H1 (cell line): ENCODE data around the gene GPR157. TPM values are rescaled to one million over a fixed set of nuclear protein-coding genes. Genes with fewer than 3 reads are reported as not detected.

ENCODE experiments used
- CTCF ChIA-PET: fragments of 300-600 bp; sonication (Branson Sonifier 250); formaldehyde crosslinking; loops from one replicate; lab custom pipeline; 2021; ENCODE audit not compliant: partially characterized antibody; lab: Charles Lee
- POLR2A ChIA-PET: fragments of 300-600 bp; sonication (Branson Sonifier 250); formaldehyde crosslinking; loops from one replicate; lab custom pipeline; 2021; ENCODE audit warnings: inconsistent platforms; ENCODE audit not compliant: partially characterized antibody; lab: Charles Lee
- DNase-seq, 2 experiments: peaks; one replicate each; pipeline versions ENCODE4 v3.0.0 to v3.0.0-alpha.2; 2010 to 2022; ENCODE audit warnings: low spot score in 2 of 2, low read depth in 1 of 2, mixed read lengths in 1 of 2
- FAIRE-seq: peaks from 2 replicates; lab custom pipeline; 2011; peaks lifted over from hg19 to GRCh38; lab: Jason Lieb, UNC
- H2AFZ ChIP-seq: 2 replicates; pipeline ENCODE4 v1.8.1; 2012; ENCODE audit warnings: low read length, inconsistent platforms
- H2AK5ac ChIP-seq: 2 replicates; pipeline ENCODE4 v1.6.1; 2013; ENCODE audit warnings: low read depth, low read length
- H2BK120ac ChIP-seq: replicated peaks from 2 replicates; pipeline ENCODE3; 2013; ENCODE audit warnings: low read depth, low read length, inconsistent platforms
- H2BK12ac ChIP-seq: 2 replicates; pipeline ENCODE4 v1.6.1; 2013; ENCODE audit warnings: low read depth, low read length
- H2BK15ac ChIP-seq: 2 replicates; pipeline ENCODE4 v1.6.1; 2013; ENCODE audit warnings: low read length
- H2BK20ac ChIP-seq: 2 replicates; pipeline ENCODE4 v1.6.1; 2013; ENCODE audit warnings: low read length
- H2BK5ac ChIP-seq: 2 replicates; pipeline ENCODE4 v1.6.1; 2013; ENCODE audit warnings: low read depth, low read length
- H3K14ac ChIP-seq: 2 replicates; pipeline ENCODE4 v1.6.1; 2013; ENCODE audit warnings: inconsistent platforms; ENCODE audit not compliant: insufficient read length
- H3K18ac ChIP-seq: 2 replicates; pipeline ENCODE4 v1.6.1; 2013; ENCODE audit warnings: low read length; ENCODE audit errors: extremely low read depth
- H3K23ac ChIP-seq: 2 replicates; pipeline ENCODE4 v1.6.1; 2013; ENCODE audit warnings: inconsistent platforms; ENCODE audit not compliant: insufficient read length
- H3K23me2 ChIP-seq: 2 replicates; pipeline ENCODE4 v1.6.1; 2013; ENCODE audit warnings: low read depth, low read length
- H3K27ac ChIP-seq: 2 replicates; pipeline ENCODE4 v1.6.1; 2011; ENCODE audit warnings: low read depth, low read length, inconsistent platforms
- H3K27me3 ChIP-seq, 4 experiments: replicated peaks in 1 of 4; 1 replicate in 1 of 4; 2 replicates in 3 of 4; pipeline versions ENCODE4 v1.6.1 to v1.8.1; 2011 to 2013; ENCODE audit warnings: low read length in 3 of 4, mild to moderate bottlenecking in 3 of 4, inconsistent platforms in 2 of 4, mixed read lengths in 2 of 4, moderate library complexity in 1 of 4; ENCODE audit not compliant: control insufficient read depth in 3 of 4, insufficient read depth in 3 of 4; ENCODE audit errors: extremely low read depth in 1 of 4
- H3K36me3 ChIP-seq, 4 experiments: 2 replicates each; pipeline versions ENCODE4 v1.6.1 to v1.8.1; 2011 to 2013; ENCODE audit warnings: mild to moderate bottlenecking in 4 of 4, low read length in 3 of 4, moderate library complexity in 2 of 4, control low read depth in 1 of 4, inconsistent platforms in 1 of 4; ENCODE audit not compliant: insufficient read depth in 4 of 4, control insufficient read depth in 2 of 4
- H3K4ac ChIP-seq: replicated peaks from 2 replicates; pipeline ENCODE3; 2013; ENCODE audit warnings: low read length, low read depth, mixed read lengths, inconsistent platforms; ENCODE audit not compliant: insufficient read length
- H3K4me1 ChIP-seq, 4 experiments: replicated peaks in 1 of 4; 1 replicate in 1 of 4; 2 replicates in 3 of 4; pipeline versions ENCODE4 v1.6.1 to v1.8.1; 2011 to 2013; ENCODE audit warnings: low read length in 3 of 4, inconsistent platforms in 2 of 4, mixed read lengths in 1 of 4; ENCODE audit not compliant: insufficient read depth in 4 of 4, control insufficient read depth in 3 of 4
- H3K4me2 ChIP-seq, 2 experiments: 2 replicates each; pipeline versions ENCODE4 v1.6.1 to v1.8.1; 2011 to 2013; ENCODE audit warnings: low read depth in 2 of 2, low read length in 2 of 2, control low read depth in 1 of 2, inconsistent platforms in 1 of 2, mild to moderate bottlenecking in 1 of 2; ENCODE audit not compliant: insufficient read depth in 1 of 2
- H3K4me3 ChIP-seq, 4 experiments: fragments of 200-600, 300-600 bp in 1 of 4; sonication (generic), shearing (Covaris generic), sonication (Bioruptor Twin) in 1 of 4; 2 replicates each; pipeline versions ENCODE4 v1.5.1 to v1.8.1; 2011 to 2016; ENCODE audit warnings: low read length in 4 of 4, low read depth in 3 of 4, control low read depth in 2 of 4, inconsistent platforms in 2 of 4, mild to moderate bottlenecking in 2 of 4, mixed read lengths in 1 of 4, moderate library complexity in 1 of 4; ENCODE audit not compliant: insufficient read depth in 2 of 4; ENCODE audit errors: extremely low read depth in 1 of 4
- H3K56ac ChIP-seq: replicated peaks from 2 replicates; pipeline ENCODE3; 2013; ENCODE audit warnings: low read depth, mild to moderate bottlenecking, mixed read lengths, low read length, inconsistent platforms; ENCODE audit not compliant: insufficient read length
- H3K79me1 ChIP-seq: 2 replicates; pipeline ENCODE4 v1.6.1; 2013; ENCODE audit warnings: low read depth, low read length, control low read depth
- H3K79me2 ChIP-seq, 2 experiments: 2 replicates each; pipeline versions ENCODE4 v1.6.1 to v1.8.1; 2012 to 2013; ENCODE audit warnings: low read length in 2 of 2, mild to moderate bottlenecking in 2 of 2, inconsistent platforms in 1 of 2; ENCODE audit not compliant: insufficient read depth in 2 of 2, control insufficient read depth in 1 of 2
- H3K9ac ChIP-seq, 4 experiments: replicated peaks in 1 of 4; 1 replicate in 1 of 4; 2 replicates in 3 of 4; pipeline versions ENCODE4 v1.6.1 to v1.8.1; 2011 to 2013; ENCODE audit warnings: low read depth in 3 of 4, low read length in 3 of 4, control low read depth in 2 of 4, mild to moderate bottlenecking in 2 of 4, moderate library complexity in 2 of 4, inconsistent platforms in 1 of 4; ENCODE audit errors: extremely low read depth in 1 of 4
- H3K9me3 ChIP-seq, 2 experiments: 2 replicates each; pipeline versions ENCODE4 v1.6.1 to v1.8.1; 2012 to 2013; ENCODE audit warnings: mild to moderate bottlenecking in 2 of 2, moderate library complexity in 2 of 2, control low read depth in 1 of 2, inconsistent platforms in 1 of 2, low read depth in 1 of 2, low read length in 1 of 2, mixed read lengths in 1 of 2; ENCODE audit not compliant: insufficient read depth in 2 of 2
- H4K20me1 ChIP-seq, 2 experiments: replicated peaks in 1 of 2; 2 replicates each; pipeline versions ENCODE3 to v1.8.1; 2011 to 2013; ENCODE audit warnings: inconsistent platforms in 2 of 2, low read length in 2 of 2, mild to moderate bottlenecking in 1 of 2; ENCODE audit not compliant: insufficient read depth in 2 of 2, control insufficient read depth in 1 of 2
- H4K5ac ChIP-seq: 2 replicates; pipeline ENCODE4 v1.6.1; 2013; ENCODE audit warnings: low read length, low read depth, mixed read lengths, inconsistent platforms; ENCODE audit not compliant: insufficient read length
- H4K8ac ChIP-seq: 2 replicates; pipeline ENCODE4 v1.8.0; 2013; ENCODE audit warnings: mild to moderate bottlenecking, moderate library complexity, low read length, inconsistent platforms; ENCODE audit not compliant: insufficient read depth; ENCODE audit errors: extremely low read depth
- H4K91ac ChIP-seq: replicated peaks from 2 replicates; pipeline ENCODE3; 2013; ENCODE audit warnings: low read length, mixed read lengths, inconsistent platforms; ENCODE audit not compliant: insufficient read length
- CTBP2 ChIP-seq: IDR thresholded peaks from 2 replicates; pipeline ENCODE4 v1.7.0; 2011; ENCODE audit warnings: borderline replicate concordance, mild to moderate bottlenecking, moderate library complexity, mixed read lengths, low read length; ENCODE audit not compliant: insufficient read depth, insufficient read length
- EGR1 ChIP-seq: IDR thresholded peaks from 2 replicates; pipeline ENCODE4 v1.6.1; 2011; ENCODE audit warnings: low read depth, low read length, borderline replicate concordance
- JUND ChIP-seq: IDR thresholded peaks from 2 replicates; pipeline ENCODE4 v1.6.1; 2011; ENCODE audit warnings: mild to moderate bottlenecking, improper control_type of control experiment, low read length
- MAX ChIP-seq: IDR thresholded peaks from 2 replicates; pipeline ENCODE4 v1.6.1; 2012; ENCODE audit warnings: inconsistent platforms
- POLR2A ChIP-seq, 2 experiments: IDR thresholded peaks; 1 replicate in 1 of 2; 2 replicates in 1 of 2; pipeline ENCODE4 v1.6.1; 2011; ENCODE audit warnings: low read depth in 2 of 2, low read length in 2 of 2, mild to moderate bottlenecking in 2 of 2; ENCODE audit errors: control extremely low read depth in 1 of 2
- POU5F1 ChIP-seq: IDR thresholded peaks from 2 replicates; pipeline ENCODE4 v1.6.1; 2011; ENCODE audit warnings: low read depth, mild to moderate bottlenecking, low read length, moderate library complexity
- RFX5 ChIP-seq: IDR thresholded peaks from 2 replicates; pipeline ENCODE4 v1.6.1; 2011; ENCODE audit warnings: low read depth, low read length, improper control_type of control experiment, borderline replicate concordance
- SAP30 ChIP-seq: fragments of 300-600 bp; sonication (generic); IDR thresholded peaks from 2 replicates; pipeline ENCODE4 v1.7.1; 2012; ENCODE audit warnings: low read length, moderate library complexity, mild to moderate bottlenecking, inconsistent platforms; ENCODE audit not compliant: insufficient read depth, insufficient replicate concordance
- SIRT6 ChIP-seq: IDR thresholded peaks from one replicate; pipeline ENCODE4 v1.7.1; 2012; ENCODE audit warnings: low read length, inconsistent platforms
- SUZ12 ChIP-seq: fragments of 200-600 bp; sonication (generic); IDR thresholded peaks from 2 replicates; pipeline ENCODE4 v1.6.1; 2012; ENCODE audit warnings: mild to moderate bottlenecking, inconsistent platforms, low read length, moderate library complexity, mixed read lengths
- TAF1 ChIP-seq: IDR thresholded peaks from 2 replicates; pipeline ENCODE4 v1.6.1; 2011; ENCODE audit warnings: mild to moderate bottlenecking, low read depth, low read length
- TAF7 ChIP-seq: optimal IDR thresholded peaks from 2 replicates; pipeline ENCODE3; 2011; ENCODE audit warnings: low read depth, mild to moderate bottlenecking, inconsistent platforms, low read length, moderate library complexity, borderline replicate concordance
- WGBS, 2 experiments: shearing (Covaris generic) in 1 of 2; methylation state at CpG; one replicate each; pipeline versions ENCODE4 v1.1.6 to v1.1.7; 2013 to 2015; ENCODE audit warnings: low lambda C conversion rate in 2 of 2, mixed read lengths in 2 of 2, inconsistent platforms in 1 of 2, low coverage in 1 of 2, missing lambda C conversion rate in 1 of 2; ENCODE audit not compliant: insufficient replicate concordance in 2 of 2, insufficient coverage in 1 of 2, insufficient read length in 1 of 2; ENCODE audit errors: extremely low coverage in 1 of 2, missing lambda C conversion rate in 1 of 2; 5-methylcytosine and 5-hydroxymethylcytosine counted together
- polyA plus RNA-seq, 7 experiments: library from polyadenylated mRNA; depleted of rRNA in 3 of 7; stranded (reverse) in 5 of 7; unstranded in 2 of 7; fragments of >200 nt in 5 of 7; fragments of 200-250 nt in 2 of 7; gene quantifications; 1 replicate in 5 of 7; 2 replicates in 1 of 7; 4 replicates in 1 of 7; pipeline versions ENCODE4 v1.2.1 to v1.2.3, GENCODE V29; 2011 to 2013; ENCODE audit warnings: missing spikeins in 2 of 7, mixed read lengths in 2 of 7
- total RNA-seq: library from RNA; stranded (reverse); fragmentation: NEBNext Ultra II Directional; extraction: Animal tissue kit (Norgen Biotek cat#: 25700); gene quantifications from 2 replicates; pipeline ENCODE4 v1.2.1, GENCODE V29; 2021

Gene GPR157
- total and polyA plus RNA-seq, 2 of the 8 experiments (the other 6 are each of a cell fraction or from before 2014, with no cell fraction given): 1.0 to 11.0 TPM

- no peak overlapping the region for H3K4me2 ChIP-seq
- no peaks in the 10 kb centered on the region for H3K79me1 ChIP-seq
- 88% methylated on average over 7 of the region's 7 CpGs; no CpG with 5 or more reads in 1 of the 2 experiments for WGBS, 2 experiments
- H3K4me3 ChIP-seq: no peak overlapping the region
- no peak overlapping the region for H4K91ac ChIP-seq
- no peak overlapping the region for H3K56ac ChIP-seq
- no peaks in the 10 kb centered on the region for H3K79me2 ChIP-seq
- no peak overlapping the region for H3K23ac ChIP-seq
- no peak overlapping the region for H2AK5ac ChIP-seq
- no peak overlapping the region for H4K5ac ChIP-seq
- no peaks in the 10 kb centered on the region for H3K4me1 ChIP-seq
- no peak overlapping the region for H2BK120ac ChIP-seq
- H3K4ac ChIP-seq: no peak overlapping the region
- no peaks in the 10 kb centered on the region for H3K23me2 ChIP-seq
- no peak overlapping the region for H2BK12ac ChIP-seq
- FAIRE-seq (no peak), DNase-seq (no peak)
- TF ChIP-seq MAX (no peak), EGR1 (no peak), RFX5 (no peak), TAF1 (no peak), TAF7 (no peak), CTBP2 (no peak), JUND (no peak), POLR2A (IDR thresholded peaks at IDR 0.05; ENCODE audit: control extremely low read depth in 1 of 2, low read depth in 2 of 2, low read length in 2 of 2) (no peak), SIRT6 (no peak), SUZ12 (no peak), SAP30 (no peak), POU5F1 (no peak)
- H3K18ac ChIP-seq: no peak overlapping the region
- POLR2A ChIA-PET: interaction anchor here (1.3 kb wide), 1 partner anchor 12 kb away, joined by 3 read pairs; no protein-coding TSS in a partner anchor
- H3K27ac ChIP-seq: no peak overlapping the region
- CTCF ChIA-PET: interaction anchor here (1.1 to 1.6 kb wide), 3 partner anchors 14 to 95 kb away, joined by 3 to 5 read pairs (median 4); no protein-coding TSS in a partner anchor
- H4K20me1 ChIP-seq: no peaks in the 10 kb centered on the region
- no peak overlapping the region for H2BK20ac ChIP-seq
- H3K27me3 ChIP-seq: no peaks in the 10 kb centered on the region
- H3K9me3 ChIP-seq: peaks cover 0 to 5% of the 10 kb centered on the region in 2 experiments; a peak in 1 of 4 replicates
- H4K8ac ChIP-seq: no peak overlapping the region; the same call in 1 of the 2 replicates
- H3K14ac ChIP-seq: no peak overlapping the region
- no peak overlapping the region for H3K9ac ChIP-seq
- H2BK15ac ChIP-seq: no peak overlapping the region
- H2AFZ ChIP-seq: no peak overlapping the region
- H2BK5ac ChIP-seq: no peak overlapping the region
- H3K36me3 ChIP-seq: no peaks in the 10 kb centered on the region
These were observed 43.5 kb downstream of the GPR157 start for GRCh38 chr1:9085306-9085940.
